T-helper 2 cell treated with Interferon-gamma antibody and Interleukin-4, amounts not matched to agents 5 μg/mL and 100 μg/mL, for 36 hours (primary cell): ENCODE results near the gene SRSF6.
"Not testable (repeated sequence)": the region's sequence is repeated elsewhere in the genome, so short reads cannot be mapped to it uniquely, and the experiment has no call there.

ENCODE experiments used
- DNase-seq: peaks from one replicate; pipeline ENCODE4 v3.0.0; 2021; ENCODE audit warnings: low spot score
- H3K27ac Mint-ChIP-seq: one replicate; pipeline ENCODE4 v1.8.0; 2021; ENCODE audit warnings: mild to moderate bottlenecking, mixed read lengths
- H3K27me3 Mint-ChIP-seq: one replicate; pipeline ENCODE4 v1.8.0; 2021; ENCODE audit warnings: low read depth, mixed read lengths
- H3K36me3 Mint-ChIP-seq: one replicate; pipeline ENCODE4 v1.8.0; 2021; ENCODE audit warnings: low read depth, mixed read lengths
- H3K4me1 Mint-ChIP-seq: one replicate; pipeline ENCODE4 v1.8.0; 2021; ENCODE audit warnings: low read depth, mixed read lengths
- H3K4me3 Mint-ChIP-seq: one replicate; pipeline ENCODE4 v1.8.0; 2022; ENCODE audit warnings: mild to moderate bottlenecking, moderate library complexity, mixed read lengths
- H3K9me3 Mint-ChIP-seq: one replicate; pipeline ENCODE4 v1.8.0; 2021; ENCODE audit warnings: mixed read lengths

The SRSF6 gene

GRCh38 chr20:43438578-43439316 is 18.9 kb upstream of the SRSF6 start:
- H3K4me1 Mint-ChIP-seq = peaks cover 9% of the 10 kb centered on the region
- DNase-seq = no peak
- H3K4me3 Mint-ChIP-seq = no peak overlapping the region
- peaks cover 7% of the 10 kb centered on the region for H3K9me3 Mint-ChIP-seq
- peaks cover 7% of the 10 kb centered on the region for H3K27me3 Mint-ChIP-seq
- no peaks in the 10 kb centered on the region for H3K36me3 Mint-ChIP-seq
- H3K27ac Mint-ChIP-seq = no peak overlapping the region

GRCh38 chr20:43440531-43440930 is 17.2 kb upstream of the SRSF6 start:
- Mint-ChIP-seq H3K27ac (no peak overlapping the region), H3K9me3 (peaks cover 7% of the 10 kb centered on the region), H3K4me1 (peaks cover 9% of the 10 kb centered on the region), H3K27me3 (no peaks in the 10 kb centered on the region), H3K4me3 (no peak overlapping the region), H3K36me3 (no peaks in the 10 kb centered on the region)
- DNase-seq = no peak

GRCh38 chr20:43442282-43442880 is 15.3 kb upstream of the SRSF6 start:
- Mint-ChIP-seq H3K4me1 (peaks cover 9% of the 10 kb centered on the region), H3K36me3 (no peaks in the 10 kb centered on the region), H3K4me3 (no peak overlapping the region), H3K27ac (no peak overlapping the region), H3K9me3 (peaks cover 7% of the 10 kb centered on the region), H3K27me3 (no peaks in the 10 kb centered on the region)
- no peak for DNase-seq

DNA sequence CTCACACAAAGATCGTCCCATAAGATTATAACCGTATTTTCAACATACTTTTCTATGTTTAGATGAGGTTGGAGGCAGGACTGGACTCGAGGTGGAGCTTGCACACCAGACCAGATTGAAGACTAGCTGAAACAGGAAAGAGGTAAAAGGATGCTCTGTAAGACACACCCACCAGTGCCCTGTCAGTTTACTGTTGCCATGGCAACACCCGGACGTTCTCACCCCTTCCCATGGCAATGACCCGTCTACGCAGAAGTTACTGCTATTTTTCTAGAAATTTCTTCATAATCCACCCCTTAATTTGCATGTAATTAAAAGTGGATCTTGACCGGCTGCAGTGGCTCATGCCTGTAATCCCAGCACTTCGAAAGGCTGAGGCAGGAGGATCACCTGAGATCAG is 13.6 kb upstream of the SRSF6 start:
- DNase-seq = no peak

DNA sequence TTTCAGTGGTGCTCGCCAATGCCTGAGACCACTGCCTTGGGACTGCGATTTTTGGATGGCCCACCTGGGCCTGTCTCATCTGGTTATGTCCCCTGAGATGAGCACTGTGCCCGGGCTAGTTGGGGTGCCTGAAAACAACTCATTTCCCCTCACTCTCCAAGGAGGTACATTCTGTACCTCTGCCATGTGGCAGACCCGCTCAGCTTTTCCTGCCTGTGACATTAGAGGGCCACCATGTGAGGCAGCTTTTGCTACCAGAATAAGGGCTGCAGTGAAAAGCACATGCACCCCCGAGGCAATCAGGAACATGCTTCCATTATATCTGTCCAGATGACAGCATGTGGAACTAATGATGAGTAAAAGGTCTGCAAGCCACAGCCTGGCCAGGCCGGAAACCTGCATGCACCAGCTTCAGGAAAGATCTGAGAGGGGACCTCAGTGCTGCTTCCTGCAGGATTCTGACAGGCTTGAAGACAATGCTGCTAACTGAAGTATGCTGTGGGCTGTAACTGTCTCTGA is 11.3 kb upstream of the SRSF6 start:
- H3K27ac Mint-ChIP-seq = no peak overlapping the region
- H3K27me3 Mint-ChIP-seq = peaks cover 23% of the 10 kb centered on the region
- no peak for DNase-seq
- peaks cover 5% of the 10 kb centered on the region for H3K4me1 Mint-ChIP-seq
- H3K4me3 Mint-ChIP-seq = no peak overlapping the region
- H3K36me3 Mint-ChIP-seq = no peaks in the 10 kb centered on the region
- H3K9me3 Mint-ChIP-seq = no peaks in the 10 kb centered on the region

More for the DNA sequence above, 13.6 kb upstream of the SRSF6 start:
- Mint-ChIP-seq H3K36me3 (no peaks in the 10 kb centered on the region), H3K4me3 (no peak overlapping the region), H3K27me3 (peaks cover 10% of the 10 kb centered on the region), H3K27ac (no peak overlapping the region), H3K4me1 (peaks cover 13% of the 10 kb centered on the region), H3K9me3 (peaks cover 3% of the 10 kb centered on the region)

DNA sequence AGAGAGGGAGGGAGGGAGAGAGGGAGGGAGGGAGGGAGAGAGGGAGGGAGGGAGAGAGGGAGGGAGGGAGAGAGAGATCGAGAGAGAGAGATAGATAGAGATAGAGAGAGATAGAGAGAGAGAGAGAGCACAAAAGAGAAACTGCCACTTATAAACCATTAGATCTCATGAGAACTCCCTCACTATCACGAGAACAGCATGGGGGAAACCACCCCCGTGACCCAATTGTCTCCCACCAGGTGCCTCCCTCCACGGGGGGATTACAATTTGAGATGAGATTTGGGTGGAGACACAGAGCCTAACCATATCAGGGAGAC is 9.3 kb upstream of the SRSF6 start:
- H3K27ac Mint-ChIP-seq, H3K9me3 Mint-ChIP-seq, H3K4me3 Mint-ChIP-seq, H3K4me1 Mint-ChIP-seq, H3K36me3 Mint-ChIP-seq, DNase-seq: not testable (repeated sequence)
- peaks cover 23% of the 10 kb centered on the region for H3K27me3 Mint-ChIP-seq

- Mint-ChIP-seq H3K9me3 (no peaks in the 10 kb centered on the region), H3K4me1 (peaks cover 5% of the 10 kb centered on the region), H3K27ac (no peak overlapping the region), H3K27me3 (peaks cover 26% of the 10 kb centered on the region), H3K36me3 (no peaks in the 10 kb centered on the region), H3K4me3 (no peak overlapping the region)
- DNase-seq = peak; percentile 25
These were observed 8.8 kb upstream of the SRSF6 start for GRCh38 chr20:43448748-43449535.

DNA sequence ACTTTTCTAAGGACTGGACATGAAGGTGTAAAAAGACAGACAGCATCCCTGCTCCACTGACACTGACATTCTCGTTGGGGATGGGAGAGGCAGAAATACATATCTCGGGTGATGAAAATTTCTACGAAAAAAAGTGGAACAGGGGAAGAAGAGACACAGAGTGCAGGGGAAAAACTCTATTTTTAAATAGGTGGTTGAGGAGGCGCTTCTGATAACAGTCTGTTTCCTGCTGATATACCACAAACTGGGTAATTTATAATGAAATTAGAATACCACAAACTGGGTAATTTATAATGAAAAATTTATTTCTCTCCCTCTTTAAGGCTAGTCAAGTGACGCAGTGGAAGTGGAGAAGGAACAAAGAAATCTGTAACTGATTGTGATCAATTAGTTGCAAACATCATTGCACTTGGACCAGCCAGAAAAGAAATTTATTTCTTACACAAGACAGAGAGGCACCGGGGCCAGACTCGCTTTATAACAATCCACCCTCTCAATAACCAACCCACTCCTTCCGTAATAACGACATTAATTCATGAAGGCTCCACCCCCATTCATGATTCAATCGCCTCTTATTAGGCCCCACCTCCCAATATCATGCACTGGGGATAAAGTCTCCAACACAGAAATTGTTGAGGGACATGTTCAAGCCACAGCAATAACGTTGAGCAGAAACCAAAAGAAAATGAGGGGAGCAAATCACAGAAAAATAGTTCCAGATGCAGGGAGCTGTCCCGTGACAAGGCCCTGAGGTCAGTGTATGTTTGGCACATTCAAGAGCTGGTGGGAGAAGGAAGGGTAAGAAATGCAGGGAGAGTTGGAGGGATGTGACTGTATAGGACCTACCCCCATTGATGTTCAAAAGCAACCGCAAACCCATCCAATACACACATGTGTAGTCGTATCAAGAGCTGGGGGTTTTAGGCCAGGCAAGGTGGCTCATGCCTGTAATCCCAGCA is 6.6 kb upstream of the SRSF6 start:
- no peak overlapping the region for H3K27ac Mint-ChIP-seq
- no peaks in the 10 kb centered on the region for H3K36me3 Mint-ChIP-seq
- DNase-seq = no peak
- no peak overlapping the region for H3K4me3 Mint-ChIP-seq
- peaks cover 37% of the 10 kb centered on the region for H3K27me3 Mint-ChIP-seq
- H3K9me3 Mint-ChIP-seq = no peaks in the 10 kb centered on the region
- peaks cover 5% of the 10 kb centered on the region for H3K4me1 Mint-ChIP-seq

DNA sequence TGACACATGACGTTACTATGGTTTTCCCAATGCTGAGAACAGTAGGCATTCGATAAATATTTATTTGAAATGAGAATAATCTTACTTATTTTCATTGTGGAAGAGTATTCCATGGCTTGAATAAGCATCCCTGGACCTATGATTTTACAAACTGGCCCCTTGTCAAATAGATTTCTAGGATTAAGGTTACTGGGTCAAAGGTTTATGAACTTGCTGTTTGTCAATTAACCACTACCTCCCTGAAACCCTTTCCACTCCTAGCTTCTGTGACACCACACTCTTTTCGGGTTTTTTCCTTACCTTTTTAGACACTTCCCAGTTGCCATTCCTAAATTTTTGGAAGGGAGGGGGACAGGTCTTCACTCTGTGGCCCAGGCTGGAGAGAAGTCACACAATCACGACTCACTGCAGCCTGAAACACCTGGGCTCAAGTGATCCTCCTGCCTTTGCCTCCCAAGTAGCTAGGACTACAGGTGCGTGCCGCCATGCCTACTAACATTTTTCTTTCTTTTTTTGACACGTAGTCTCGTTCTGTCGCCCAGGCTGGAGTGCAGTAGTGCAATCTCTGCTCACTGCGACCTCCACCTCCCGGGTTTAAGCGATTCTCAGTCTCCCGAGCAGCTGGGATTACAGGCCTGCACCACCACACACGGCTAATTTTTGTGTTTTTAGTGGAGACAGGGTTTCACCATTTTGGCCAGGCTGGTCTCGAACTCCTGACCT is 5.1 kb upstream of the SRSF6 start:
- Mint-ChIP-seq H3K36me3 (no peaks in the 10 kb centered on the region), H3K27me3 (peaks cover 37% of the 10 kb centered on the region), H3K27ac (no peak overlapping the region), H3K4me1 (peaks cover 12% of the 10 kb centered on the region), H3K9me3 (no peaks in the 10 kb centered on the region), H3K4me3 (no peak overlapping the region)
- DNase-seq = no peak

DNA sequence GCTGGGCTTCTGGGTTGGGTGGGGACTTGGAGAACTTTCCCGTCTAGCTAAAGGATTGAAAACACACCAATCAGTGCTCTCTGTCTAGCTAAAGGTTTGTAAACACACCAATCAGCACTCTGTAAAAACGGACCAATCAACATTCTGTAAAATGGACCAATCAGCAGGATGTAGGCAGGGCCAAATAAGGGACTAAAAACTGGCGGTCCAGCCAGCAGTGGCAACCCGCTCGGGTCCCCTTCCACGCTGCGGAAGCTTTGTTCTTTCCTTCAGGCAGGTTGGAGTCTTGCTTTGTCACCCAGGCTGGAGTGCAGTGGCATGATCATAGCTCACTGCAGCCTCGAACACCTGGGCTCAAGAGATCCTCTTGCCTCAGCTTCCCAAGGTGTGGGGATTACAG is 1.4 kb upstream of the SRSF6 start:
- Mint-ChIP-seq H3K27me3 (peaks cover 16% of the 10 kb centered on the region), H3K4me3 (peak overlapping the region; percentile 95), H3K4me1 (peaks cover 21% of the 10 kb centered on the region), H3K36me3 (peaks cover 30% of the 10 kb centered on the region)
- H3K27ac Mint-ChIP-seq, H3K9me3 Mint-ChIP-seq, DNase-seq: not testable (repeated sequence)

DNA sequence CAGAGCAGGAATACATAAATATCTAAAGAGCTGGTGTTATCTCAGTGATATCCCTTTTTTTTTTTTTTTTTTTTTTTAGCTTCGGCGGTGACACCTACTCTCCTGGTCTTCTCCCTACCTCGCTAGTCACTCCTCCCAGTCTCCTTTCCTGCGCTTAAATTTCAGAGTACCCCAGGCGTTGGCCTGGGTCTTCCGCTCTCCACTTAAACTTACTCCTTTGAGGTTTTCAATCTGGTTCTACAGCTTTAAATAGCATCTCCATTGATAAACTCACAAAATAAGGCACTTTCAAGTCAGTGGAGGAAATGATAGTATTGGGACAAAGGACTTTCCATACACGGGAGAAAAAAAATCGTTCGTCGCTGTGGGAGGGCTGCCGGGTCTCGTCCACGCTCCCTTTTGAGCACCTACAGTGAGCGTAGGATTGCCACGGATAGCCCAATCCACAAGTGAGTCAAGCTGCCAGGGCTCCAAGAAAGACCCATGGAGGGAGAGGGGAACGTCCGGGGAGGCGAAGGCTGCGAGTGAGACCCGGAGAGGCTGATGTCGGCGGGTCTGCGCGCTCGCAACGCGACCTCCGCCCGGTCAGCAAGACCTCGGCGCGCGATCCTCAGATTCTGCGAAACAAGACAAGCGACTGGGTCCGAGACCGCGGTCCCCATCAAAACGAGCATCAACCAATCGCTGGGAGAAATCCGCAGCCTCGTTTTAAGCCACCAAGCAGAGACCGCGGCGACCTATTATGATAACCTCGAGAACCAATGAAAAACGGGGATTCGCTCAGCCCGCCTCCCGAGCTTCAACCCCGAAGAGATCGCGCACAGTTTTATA is 672 bp upstream of the SRSF6 start:
- peaks cover 38% of the 10 kb centered on the region for H3K36me3 Mint-ChIP-seq
- H3K9me3 Mint-ChIP-seq = no peaks in the 10 kb centered on the region
- peaks cover 26% of the 10 kb centered on the region for H3K4me1 Mint-ChIP-seq

DNA sequence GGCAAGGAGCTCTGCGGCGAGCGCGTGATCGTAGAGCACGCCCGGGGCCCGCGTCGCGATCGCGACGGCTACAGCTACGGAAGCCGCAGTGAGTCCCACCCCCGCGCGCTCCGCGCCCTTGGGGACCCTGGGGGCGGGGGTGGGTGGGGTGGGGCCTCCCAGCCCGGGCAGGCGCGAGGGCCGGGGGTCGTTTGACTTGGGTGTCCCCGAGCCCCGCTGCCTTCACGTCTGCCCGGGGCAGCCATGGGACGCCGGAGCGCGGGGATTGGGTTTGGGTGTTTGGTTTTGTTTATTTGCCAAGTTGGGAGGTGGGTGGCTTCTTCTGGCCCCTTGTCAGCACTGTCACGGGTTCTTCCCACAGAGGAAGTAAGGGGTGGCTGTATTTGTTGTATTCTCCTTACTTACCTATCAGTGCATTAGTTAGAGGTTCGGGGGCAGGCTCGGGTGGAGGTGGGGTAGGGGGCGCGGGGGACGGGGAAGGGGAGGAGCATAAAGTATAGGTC is 777 bp downstream of the SRSF6 start:
- DNase-seq = no peak
- peaks cover 48% of the 10 kb centered on the region for H3K36me3 Mint-ChIP-seq
- H3K27ac Mint-ChIP-seq = peak overlapping the region; percentile 87
- H3K4me3 Mint-ChIP-seq = peak overlapping the region; percentile 95
- peaks cover 26% of the 10 kb centered on the region for H3K4me1 Mint-ChIP-seq
- peaks cover 14% of the 10 kb centered on the region for H3K27me3 Mint-ChIP-seq
- no peaks in the 10 kb centered on the region for H3K9me3 Mint-ChIP-seq

More for the DNA sequence above, 672 bp upstream of the SRSF6 start:
- peak; percentile 85 for DNase-seq
- Mint-ChIP-seq H3K27ac (peak overlapping the region; percentile 99), H3K4me3 (peak overlapping the region; percentile 95), H3K27me3 (peaks cover 14% of the 10 kb centered on the region)
